ENCODE data around the gene RASD1.
"Not testable (repeated sequence)": the region's sequence is repeated elsewhere in the genome, so short reads cannot be mapped to it uniquely, and the experiment has no call there.

RASD1 gene

DNA sequence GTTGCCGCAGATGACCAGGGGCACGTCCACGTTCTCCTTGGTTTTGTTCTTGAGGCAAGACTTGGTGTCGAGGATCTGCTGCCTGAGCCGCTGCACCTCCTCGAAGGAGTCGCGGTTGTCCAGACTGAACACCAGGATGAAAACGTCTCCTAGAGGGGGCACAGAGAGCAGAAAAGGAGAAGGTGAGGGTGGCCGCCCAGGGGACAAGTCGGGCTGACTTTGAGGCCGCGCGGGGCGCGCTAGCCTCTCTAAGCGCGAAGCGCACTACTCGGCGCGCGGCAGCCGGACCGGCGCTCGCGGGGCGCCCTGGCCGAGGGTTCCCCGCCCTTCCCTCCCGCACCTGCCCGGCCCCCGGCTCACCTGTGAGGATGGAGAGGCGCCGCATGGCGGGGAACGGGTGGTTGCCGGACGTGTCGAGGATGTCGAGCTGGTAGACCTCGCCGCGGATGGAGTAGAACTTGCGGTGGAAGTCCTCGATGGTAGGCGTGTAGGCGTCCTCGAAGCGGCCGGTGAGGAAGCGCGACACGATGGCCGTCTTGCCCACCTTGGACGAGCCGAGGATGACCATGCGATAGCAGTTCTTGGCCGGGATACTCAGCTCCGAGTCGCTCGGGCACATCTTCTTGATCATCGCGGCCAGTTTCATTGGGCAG lies 533 bp downstream of the RASD1 start:
- DNase-seq, result peak; percentile 77

DNA sequence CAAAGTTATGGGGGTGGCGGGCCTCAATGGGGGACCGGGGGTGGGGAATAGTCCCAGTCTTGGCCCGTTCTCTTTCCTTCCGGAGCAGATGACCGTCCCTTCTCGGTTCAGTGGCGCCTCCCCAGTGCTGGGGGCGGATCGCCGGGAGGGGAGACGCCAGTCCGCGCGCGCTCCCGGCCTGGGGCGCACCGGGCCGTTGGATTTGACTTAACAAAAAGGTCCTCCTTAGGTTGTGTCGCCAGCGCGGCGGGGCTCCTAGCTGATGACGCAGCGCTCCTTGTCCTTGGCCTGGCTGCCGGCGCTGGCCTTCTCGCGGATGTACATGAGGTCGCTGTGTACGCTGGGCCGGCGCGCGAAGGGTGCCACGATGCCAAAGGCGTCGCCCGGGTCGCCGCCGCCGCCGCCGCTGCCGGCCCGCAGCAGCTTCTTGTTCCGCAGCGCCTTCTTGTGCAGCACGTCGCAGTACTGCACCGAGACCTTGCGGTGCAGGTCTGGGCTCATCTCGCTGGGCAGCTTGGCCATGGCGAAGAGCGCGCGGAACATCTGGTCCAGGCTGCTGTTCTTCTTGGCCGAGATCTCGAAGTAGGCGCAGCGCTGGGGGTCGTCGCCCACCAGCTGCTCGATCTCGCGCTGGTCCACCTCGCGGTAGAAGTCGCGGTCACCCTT lies 1.2 kb downstream of the RASD1 start:
- peak; percentile 75 for DNase-seq

GRCh38 chr17:17494499-17494869 lies 1.7 kb downstream of the RASD1 start:
- peak; percentile 69 for DNase-seq

- peak; percentile 49 for DNase-seq
Measured at GRCh38 chr17:17493986-17494466, 2.2 kb downstream of the RASD1 start.

- DNase-seq, result peak; percentile 65
Measured at GRCh38 chr17:17493249-17493985, 2.8 kb downstream of the RASD1 start.

- no peak for DNase-seq
Measured at GRCh38 chr17:17492571-17492970, 3.6 kb downstream of the RASD1 start.

GRCh38 chr17:17492085-17492484 lies 4.1 kb downstream of the RASD1 start:
- no peak for DNase-seq

DNA sequence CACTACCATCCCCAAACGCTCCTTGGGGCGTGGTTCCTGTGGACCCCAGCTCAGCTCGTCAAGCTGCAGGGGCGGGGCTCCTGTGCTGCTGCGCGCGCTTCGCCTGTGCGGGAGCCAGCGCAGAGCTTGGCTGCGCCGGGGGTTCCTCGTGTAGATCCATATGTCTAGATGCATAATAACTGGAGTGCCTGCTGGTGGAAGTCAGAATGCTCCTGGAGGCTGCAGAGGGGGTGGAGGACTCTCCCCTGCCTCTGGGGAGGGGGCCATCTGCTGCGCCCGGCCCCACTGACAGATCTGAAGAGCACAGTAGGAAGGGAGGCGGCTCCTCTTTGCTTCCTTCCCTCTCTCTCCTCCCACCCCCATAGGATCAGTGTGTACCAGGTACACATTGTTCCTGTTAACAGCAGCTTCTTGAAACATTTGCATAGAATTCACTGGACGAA lies 4.6 kb downstream of the RASD1 start:
- no peak for DNase-seq

GRCh38 chr17:17491031-17491471 lies 5.1 kb downstream of the RASD1 start:
- no peak for DNase-seq

DNA sequence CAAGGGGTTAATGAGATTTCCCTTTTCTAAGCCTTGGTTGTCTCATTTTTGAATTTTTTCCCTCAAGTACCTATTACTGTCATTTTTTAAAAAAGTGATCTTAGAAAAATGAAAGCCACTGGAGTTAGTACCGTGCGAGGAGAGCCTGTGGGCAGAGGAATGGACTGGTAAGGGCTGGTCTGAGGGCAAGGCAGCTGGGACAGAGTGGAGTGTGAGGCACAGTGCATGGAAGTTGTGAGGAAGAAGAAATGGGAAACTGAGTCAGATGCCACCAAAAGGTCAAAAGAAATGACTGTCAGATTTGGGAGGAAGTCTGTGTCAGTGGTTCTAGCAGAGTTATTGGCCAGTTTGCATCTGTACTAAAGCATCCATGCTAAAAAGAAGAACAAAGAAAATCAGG lies 8.2 kb downstream of the RASD1 start:
- no peak for DNase-seq

DNA sequence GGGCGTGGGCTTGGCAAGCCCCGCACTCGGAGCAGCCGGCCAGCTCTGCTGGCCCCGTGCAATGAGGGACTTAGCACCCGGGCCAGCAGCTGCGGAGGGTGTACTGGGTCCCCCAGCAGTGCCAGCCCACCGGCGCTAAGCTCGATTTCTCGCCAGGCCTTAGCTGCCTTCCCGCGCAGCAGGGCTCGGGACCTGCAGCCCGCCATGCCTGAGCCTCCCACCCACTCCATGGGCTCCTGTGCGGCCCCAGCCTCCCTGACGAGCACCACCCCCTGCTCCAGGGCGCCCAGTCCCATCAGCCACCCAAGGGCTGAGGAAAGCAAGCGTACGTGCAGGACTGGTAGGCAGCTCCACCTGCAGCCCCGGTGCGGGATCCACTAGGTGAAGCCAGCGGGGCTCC lies 9.8 kb downstream of the RASD1 start:
- not testable (repeated sequence) for DNase-seq

DNA sequence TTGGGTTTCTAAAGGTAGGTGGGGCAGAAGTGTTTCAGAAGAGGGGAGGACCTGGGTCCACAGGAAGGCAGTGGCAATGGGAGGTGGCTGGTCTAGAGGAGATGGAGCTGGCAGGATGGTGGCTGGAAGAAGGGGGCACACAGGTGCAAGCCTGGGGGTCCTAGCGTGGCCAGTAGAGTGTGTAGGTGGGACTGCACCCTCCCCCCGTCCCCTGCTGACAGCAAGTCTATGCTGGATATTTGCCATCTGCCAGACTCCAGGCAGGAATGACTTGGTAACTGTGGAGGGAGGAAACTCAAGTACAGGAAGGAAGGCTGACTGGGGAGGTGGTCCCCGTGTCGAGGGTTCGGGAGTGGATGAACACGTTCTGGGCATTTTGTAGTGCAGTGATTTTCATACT lies 10.8 kb downstream of the RASD1 start:
- no peak for DNase-seq

- DNase-seq, result no peak
Measured at GRCh38 chr17:17484451-17484899, 11.7 kb downstream of the RASD1 start.

- DNase-seq, result no peak
Measured at GRCh38 chr17:17481860-17482259, 14.3 kb downstream of the RASD1 start.

DNA sequence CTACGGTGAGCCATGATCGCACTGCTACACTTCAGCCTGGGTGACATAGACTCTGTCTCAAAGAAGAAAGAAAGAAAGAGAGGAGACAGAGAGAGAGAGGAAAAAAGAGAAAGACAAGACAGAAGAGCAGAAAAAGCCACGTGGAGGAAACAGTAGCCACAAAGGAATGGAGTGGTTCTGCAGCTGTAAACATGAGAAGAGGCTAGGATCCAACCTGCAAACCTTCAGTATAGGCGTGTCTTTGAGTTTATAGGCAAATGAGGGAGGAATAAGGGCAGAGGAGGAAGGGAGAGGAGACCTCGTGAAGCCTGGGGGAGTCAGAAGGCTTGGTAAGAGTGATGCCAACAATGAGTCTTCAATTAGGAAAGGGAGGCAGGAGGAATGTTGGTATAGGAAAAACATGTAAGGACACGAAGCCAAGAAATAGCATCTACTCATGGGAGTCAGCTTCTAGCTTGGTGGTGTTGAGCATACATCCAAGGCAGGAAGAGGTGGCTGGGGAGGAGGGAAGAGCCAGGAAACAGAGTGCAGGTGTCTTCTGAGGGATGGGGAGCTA lies 15.5 kb downstream of the RASD1 start:
- no peak for DNase-seq

- no peak for DNase-seq
Measured at GRCh38 chr17:17479209-17479608, 17.0 kb downstream of the RASD1 start.

- DNase-seq, result peak; percentile 95
Measured at GRCh38 chr17:17476865-17477467, 19.2 kb downstream of the RASD1 start, which contains the start of gene MED9. Gene MED9, plus strand, starts transcription at chr17:17477000. Its CDS starts 42 bp downstream, at chr17:17477042.

DNA sequence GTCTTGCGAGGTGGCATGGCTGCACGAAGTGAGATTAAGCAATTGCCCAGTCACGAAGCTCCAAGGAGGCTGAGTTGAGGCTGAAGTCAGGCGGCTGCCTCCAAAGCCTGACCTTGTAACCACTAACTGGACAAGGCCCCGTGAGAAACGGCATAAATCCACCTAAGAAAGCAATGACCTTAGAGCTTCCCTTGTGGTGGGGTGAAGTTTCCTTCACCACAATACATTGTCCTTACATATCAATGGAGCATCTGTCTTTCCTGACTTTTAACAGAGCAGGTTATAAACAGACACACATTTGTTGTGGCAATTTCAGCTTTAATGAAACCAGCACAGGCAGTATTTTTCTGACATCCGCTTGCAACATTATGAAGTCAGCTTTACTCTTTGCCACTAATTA lies 21.9 kb downstream of the RASD1 start:
- no peak for DNase-seq

- DNase-seq, result no peak
Measured at GRCh38 chr17:17472333-17472920, 23.8 kb downstream of the RASD1 start.

DNA sequence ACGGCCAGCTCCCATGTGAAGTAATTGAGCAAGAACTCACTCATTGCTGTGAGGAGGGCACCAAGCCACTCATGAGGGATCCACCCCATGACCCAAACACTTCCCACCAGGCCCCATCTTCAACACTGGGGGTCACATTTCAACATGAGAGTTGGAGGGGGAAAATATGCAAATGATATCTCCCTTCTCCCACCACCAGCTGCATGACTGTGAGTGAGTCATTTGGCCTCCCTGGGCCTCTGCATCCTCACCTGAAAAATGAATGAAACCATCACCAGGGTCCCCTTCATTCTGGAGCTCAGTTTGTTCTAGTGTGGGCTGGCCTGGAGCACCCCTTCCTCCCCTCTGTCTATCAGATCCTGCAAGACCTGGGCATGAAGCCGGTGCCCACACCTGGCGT lies 26.2 kb downstream of the RASD1 start:
- no peak for DNase-seq

GRCh38 chr17:17469358-17469757 lies 26.8 kb downstream of the RASD1 start:
- DNase-seq, result no peak

DNA sequence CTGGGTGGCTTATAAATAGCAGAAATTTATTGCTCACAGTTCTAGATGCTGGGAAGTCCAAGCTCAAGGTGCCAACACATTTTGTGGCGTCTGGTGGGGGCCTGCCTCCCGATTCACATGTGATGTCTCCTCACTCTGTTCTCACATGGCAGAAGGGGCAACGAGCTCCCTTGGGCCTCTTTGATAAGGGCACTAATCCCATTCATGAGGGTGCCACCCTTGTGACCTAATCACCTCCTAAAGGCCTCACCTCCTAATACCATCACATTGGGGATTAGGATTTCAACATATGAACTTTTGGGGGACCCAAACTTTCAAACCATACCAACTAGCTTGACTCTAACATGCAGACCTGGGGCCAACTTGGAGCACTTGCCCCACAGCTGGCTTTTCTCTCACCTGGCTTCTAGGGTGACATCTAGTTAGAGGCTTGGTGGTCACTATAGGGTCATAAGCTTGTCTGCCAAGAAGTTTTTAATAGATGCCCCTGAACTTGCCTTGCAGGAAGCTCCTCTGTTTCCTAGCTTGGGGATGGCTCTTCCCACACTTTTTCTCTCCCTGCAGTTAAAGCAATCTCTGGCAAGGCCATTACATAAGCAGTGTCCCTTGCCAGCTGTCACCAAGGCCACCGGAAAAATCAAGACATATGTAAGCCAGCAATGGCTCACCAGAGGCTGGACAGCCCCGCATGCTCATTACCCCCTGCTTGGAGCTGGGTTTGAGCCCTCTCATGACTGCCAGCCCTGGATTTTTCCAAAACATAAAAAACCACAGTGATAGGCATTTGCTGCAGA lies 27.8 kb downstream of the RASD1 start:
- no peak for DNase-seq
